Neural progenitor cell (in vitro differentiated cells): ENCODE data around the gene ARHGAP28. TPM values are rescaled to one million over a fixed set of nuclear protein-coding genes. Genes with fewer than 3 reads are reported as not detected.

Source experiments
- DNase-seq: peaks from one replicate; pipeline ENCODE4 v3.0.0-alpha.2; 2016; ENCODE audit warnings: low spot score
- H2AFZ ChIP-seq: fragments of 200-600 bp; sonication (generic); replicated peaks from 2 replicates; pipeline ENCODE4 v1.6.1; 2016; ENCODE audit warnings: antibody characterized with exemption
- H3F3A ChIP-seq: fragments of 200-600 bp; sonication (generic); 2 replicates; pipeline ENCODE4 v1.6.1; 2016; ENCODE audit warnings: antibody characterized with exemption, low read depth
- H3K27ac ChIP-seq: fragments of 200-600 bp; sonication (generic); 2 replicates; pipeline ENCODE4 v1.5.1; 2016; ENCODE audit warnings: mild to moderate bottlenecking
- H3K27me3 ChIP-seq: fragments of 200-600 bp; sonication (generic); 2 replicates; pipeline ENCODE4 v1.6.1; 2016; ENCODE audit warnings: mild to moderate bottlenecking, moderate library complexity
- H3K36me3 ChIP-seq: fragments of 200-600 bp; sonication (generic); 2 replicates; pipeline ENCODE4 v1.5.1; 2016
- H3K4me1 ChIP-seq: fragments of 200-600 bp; sonication (generic); 2 replicates; pipeline ENCODE4 v1.6.1; 2016; ENCODE audit warnings: mixed run types
- H3K4me2 ChIP-seq: fragments of 200-600 bp; sonication (generic); 2 replicates; pipeline ENCODE4 v1.6.1; 2016
- H3K4me3 ChIP-seq: fragments of 200-600 bp; sonication (generic); 2 replicates; pipeline ENCODE4 v1.5.1; 2016
- H3K79me2 ChIP-seq: fragments of 200-600 bp; sonication (generic); 2 replicates; pipeline ENCODE4 v1.6.1; 2016; ENCODE audit warnings: low read depth
- H3K9ac ChIP-seq: fragments of 200-600 bp; sonication (generic); 2 replicates; pipeline ENCODE4 v1.6.1; 2016
- H3K9me3 ChIP-seq: fragments of 200-600 bp; sonication (generic); 2 replicates; pipeline ENCODE4 v1.5.1; 2016; ENCODE audit warnings: low read depth
- H4K20me1 ChIP-seq: fragments of 200-600 bp; sonication (generic); 2 replicates; pipeline ENCODE4 v1.6.1; 2016; ENCODE audit warnings: low read depth
- H3K27ac Mint-ChIP-seq: 3 replicates; pipeline ENCODE4 v1.8.0; 2021; ENCODE audit warnings: mixed read lengths
- H3K27me3 Mint-ChIP-seq: 2 replicates; pipeline ENCODE4 v1.8.0; 2022; ENCODE audit warnings: low read depth, mild to moderate bottlenecking, inconsistent platforms, moderate library complexity, mixed read lengths; ENCODE audit not compliant: insufficient read depth
- H3K36me3 Mint-ChIP-seq: 3 replicates; pipeline ENCODE4 v1.8.0; 2021; ENCODE audit warnings: mixed read lengths
- H3K4me1 Mint-ChIP-seq: 3 replicates; pipeline ENCODE4 v1.8.0; 2021; ENCODE audit warnings: mixed read lengths
- H3K4me3 Mint-ChIP-seq: 3 replicates; pipeline ENCODE4 v1.8.0; 2021; ENCODE audit warnings: mild to moderate bottlenecking, moderate library complexity, mixed read lengths
- H3K9me3 Mint-ChIP-seq: 3 replicates; pipeline ENCODE4 v1.8.0; 2020; ENCODE audit warnings: mixed read lengths
- EZH2 ChIP-seq: fragments of 200-600 bp; sonication (generic); IDR thresholded peaks from 2 replicates; pipeline ENCODE4 v1.6.1; 2017; ENCODE audit warnings: antibody characterized with exemption, mild to moderate bottlenecking, moderate library complexity
- EZH2phosphoT487 ChIP-seq: fragments of 200-600 bp; sonication (generic); IDR thresholded peaks from 2 replicates; pipeline ENCODE4 v1.6.1; 2017; ENCODE audit warnings: antibody characterized with exemption
- total RNA-seq: library from RNA; depleted of rRNA; stranded (reverse); fragments of >200 nt; gene quantifications from 2 replicates; pipeline ENCODE4 v1.2.3, GENCODE V29; 2015; ENCODE audit warnings: low replicate concordance
- TF ChIP-seq, protein P1 (sequence below): fragments of 200-600 bp; sonication (generic); IDR thresholded peaks from 2 replicates; pipeline ENCODE4 v1.5.1; 2017; ENCODE audit warnings: antibody characterized with exemption, mild to moderate bottlenecking

ARHGAP28 gene
- total RNA-seq, 1 donor from 2014 or later = 25.7 TPM

DNA sequence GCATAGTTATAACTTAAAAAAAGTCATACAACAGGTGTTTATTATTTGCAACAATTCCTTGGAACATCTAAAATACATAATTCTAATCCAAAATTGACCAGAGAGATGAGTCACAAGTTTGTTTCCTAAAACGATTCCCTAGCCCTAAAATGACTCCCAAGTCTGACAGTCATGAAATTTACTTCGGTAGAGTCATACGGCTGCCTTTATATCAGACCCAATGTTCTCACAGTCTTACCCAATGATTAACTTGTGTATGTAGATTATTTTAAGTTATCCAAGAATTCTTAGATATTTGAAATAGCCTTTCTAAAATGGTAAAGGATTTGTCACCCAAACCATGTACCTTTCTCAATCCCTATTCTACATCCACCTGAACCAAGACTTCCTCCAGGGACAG, 213.2 kb downstream of the ARHGAP28 start:
- no peak for TF ChIP-seq EZH2phosphoT487
- TF ChIP-seq, protein P1, sequence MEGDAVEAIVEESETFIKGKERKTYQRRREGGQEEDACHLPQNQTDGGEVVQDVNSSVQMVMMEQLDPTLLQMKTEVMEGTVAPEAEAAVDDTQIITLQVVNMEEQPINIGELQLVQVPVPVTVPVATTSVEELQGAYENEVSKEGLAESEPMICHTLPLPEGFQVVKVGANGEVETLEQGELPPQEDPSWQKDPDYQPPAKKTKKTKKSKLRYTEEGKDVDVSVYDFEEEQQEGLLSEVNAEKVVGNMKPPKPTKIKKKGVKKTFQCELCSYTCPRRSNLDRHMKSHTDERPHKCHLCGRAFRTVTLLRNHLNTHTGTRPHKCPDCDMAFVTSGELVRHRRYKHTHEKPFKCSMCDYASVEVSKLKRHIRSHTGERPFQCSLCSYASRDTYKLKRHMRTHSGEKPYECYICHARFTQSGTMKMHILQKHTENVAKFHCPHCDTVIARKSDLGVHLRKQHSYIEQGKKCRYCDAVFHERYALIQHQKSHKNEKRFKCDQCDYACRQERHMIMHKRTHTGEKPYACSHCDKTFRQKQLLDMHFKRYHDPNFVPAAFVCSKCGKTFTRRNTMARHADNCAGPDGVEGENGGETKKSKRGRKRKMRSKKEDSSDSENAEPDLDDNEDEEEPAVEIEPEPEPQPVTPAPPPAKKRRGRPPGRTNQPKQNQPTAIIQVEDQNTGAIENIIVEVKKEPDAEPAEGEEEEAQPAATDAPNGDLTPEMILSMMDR = no peak
- no peak for TF ChIP-seq EZH2
- H3K4me3 ChIP-seq = no peak overlapping the region
- Mint-ChIP-seq H3K4me3 (no peak overlapping the region), H3K27me3 (peaks cover 4% of the 10 kb centered on the region), H3K36me3 (peaks cover 50% of the 10 kb centered on the region), H3K9me3 (no peaks in the 10 kb centered on the region), H3K4me1 (peaks cover 7% of the 10 kb centered on the region), H3K27ac (no peak overlapping the region)
- no peak overlapping the region for H2AFZ ChIP-seq
- no peaks in the 10 kb centered on the region for H3K9me3 ChIP-seq
- H3K9ac ChIP-seq = no peak overlapping the region
- no peaks in the 10 kb centered on the region for H4K20me1 ChIP-seq
- H3K27ac ChIP-seq = no peak overlapping the region
- no peaks in the 10 kb centered on the region for H3K4me1 ChIP-seq
- no peaks in the 10 kb centered on the region for H3K79me2 ChIP-seq
- no peaks in the 10 kb centered on the region for H3K27me3 ChIP-seq
- peaks cover 17% of the 10 kb centered on the region for H3K36me3 ChIP-seq
- DNase-seq = no peak
- no peaks in the 10 kb centered on the region for H3F3A ChIP-seq
- H3K4me2 ChIP-seq = no peak overlapping the region

DNA sequence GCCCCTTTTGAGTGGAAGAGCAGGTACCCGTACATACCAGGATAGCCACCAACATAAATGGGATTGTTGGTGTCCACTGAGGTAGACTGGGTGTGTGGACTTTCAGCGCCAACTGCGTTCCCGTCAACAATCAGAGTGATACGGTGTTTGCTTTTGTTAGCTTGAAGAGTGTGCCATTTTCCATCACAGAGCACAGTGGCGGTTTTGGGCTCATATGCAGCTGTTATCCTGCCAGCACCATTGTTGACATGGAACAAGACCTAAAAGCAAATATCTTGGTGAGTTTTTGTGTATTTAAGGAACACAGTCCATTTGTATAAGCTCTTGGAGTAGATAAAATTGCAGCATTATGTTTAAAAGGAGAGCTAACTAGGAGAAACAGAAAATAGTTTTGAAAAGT, 213.6 kb downstream of the ARHGAP28 start:
- no peak overlapping the region for H3K4me3 Mint-ChIP-seq
- H3K4me1 Mint-ChIP-seq = peaks cover 7% of the 10 kb centered on the region
- Histone ChIP-seq H3K4me2 (no peak overlapping the region), H3F3A (no peaks in the 10 kb centered on the region), H3K9ac (no peak overlapping the region), H3K4me1 (no peaks in the 10 kb centered on the region), H3K79me2 (no peaks in the 10 kb centered on the region), H3K27me3 (no peaks in the 10 kb centered on the region), H3K4me3 (no peak overlapping the region), H3K27ac (no peak overlapping the region), H3K36me3 (peaks cover 17% of the 10 kb centered on the region), H2AFZ (no peak overlapping the region), H4K20me1 (no peaks in the 10 kb centered on the region), H3K9me3 (no peaks in the 10 kb centered on the region)
- H3K27ac Mint-ChIP-seq = no peak overlapping the region
- H3K36me3 Mint-ChIP-seq = peaks cover 48% of the 10 kb centered on the region
- peaks cover 6% of the 10 kb centered on the region for H3K27me3 Mint-ChIP-seq
- H3K9me3 Mint-ChIP-seq = no peaks in the 10 kb centered on the region
- TF ChIP-seq EZH2 (no peak), EZH2phosphoT487 (no peak)
- TF ChIP-seq, protein P1 = no peak
- DNase-seq = no peak

DNA sequence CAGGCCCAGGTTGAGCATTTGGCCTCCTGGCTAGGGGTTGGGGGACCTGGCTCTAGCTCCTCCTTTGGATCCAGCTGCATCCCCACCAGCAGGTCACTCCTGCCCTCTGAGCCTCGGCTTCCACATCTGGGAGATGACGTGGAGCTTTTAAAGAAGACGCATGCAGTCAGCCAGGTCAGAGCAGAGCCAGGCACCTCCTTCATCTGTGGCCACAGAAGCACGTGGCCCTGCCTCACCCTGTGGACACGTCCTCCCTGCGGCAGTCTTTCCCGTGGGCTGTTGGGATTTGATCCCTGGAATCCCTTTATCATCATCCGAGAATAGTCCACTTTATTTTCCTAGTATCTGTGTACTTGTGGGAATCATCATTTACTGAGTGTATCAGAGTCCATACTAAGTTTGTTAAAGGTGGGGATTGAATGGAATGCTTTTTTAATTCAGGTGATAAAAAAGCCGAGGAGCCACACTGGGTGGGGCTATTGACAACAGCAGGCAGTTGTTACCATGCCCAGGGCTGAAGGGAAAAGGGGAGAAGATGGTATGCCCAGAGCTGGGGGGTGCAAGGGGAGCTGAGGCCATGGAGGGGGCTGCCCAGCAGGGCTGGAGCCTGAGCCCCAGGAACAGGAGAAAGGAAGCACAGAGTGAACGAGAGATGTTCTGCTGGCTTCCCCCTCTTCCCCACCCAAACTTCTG, 218.0 kb downstream of the ARHGAP28 start:
- Histone ChIP-seq H4K20me1 (peaks cover 9% of the 10 kb centered on the region), H3K36me3 (peaks cover 6% of the 10 kb centered on the region), H3K27ac (no peak overlapping the region), H3K27me3 (no peaks in the 10 kb centered on the region), H3K79me2 (no peaks in the 10 kb centered on the region), H3K9ac (no peak overlapping the region), H3K4me3 (no peak overlapping the region), H2AFZ (no peak overlapping the region), H3F3A (no peaks in the 10 kb centered on the region), H3K4me2 (no peak overlapping the region), H3K4me1 (peaks cover 14% of the 10 kb centered on the region), H3K9me3 (no peaks in the 10 kb centered on the region)
- no peak for DNase-seq
- Mint-ChIP-seq H3K27me3 (peaks cover 14% of the 10 kb centered on the region), H3K9me3 (no peaks in the 10 kb centered on the region), H3K27ac (peak overlapping the region; percentile 21), H3K4me3 (no peak overlapping the region), H3K4me1 (peaks cover 12% of the 10 kb centered on the region), H3K36me3 (peaks cover 61% of the 10 kb centered on the region)
- TF ChIP-seq EZH2phosphoT487 (no peak), EZH2 (no peak)
- TF ChIP-seq, protein P1 = no peak
